ENCODE results near the gene CDK11B. TPM values are rescaled to one million over a fixed set of nuclear protein-coding genes. Genes with fewer than 3 reads are reported as not detected.
"Not testable (repeated sequence)": the region's sequence is repeated elsewhere in the genome, so short reads cannot be mapped to it uniquely, and the experiment has no call there.

Gene CDK11B
- total and polyA plus RNA-seq, 2 of the 8 experiments (the other 6 are each of a cell fraction or from before 2014, with no cell fraction given), result 11.1 to 31.9 TPM

- H4K20me1 ChIP-seq (replicated peaks in 1 of 2; ENCODE audit: control insufficient read depth in 1 of 2, insufficient read depth in 2 of 2, low read length in 2 of 2); H3K4ac ChIP-seq (replicated peaks; ENCODE audit: insufficient read length, low read depth, low read length); H4K5ac ChIP-seq (ENCODE audit: insufficient read length, low read depth, low read length); H3K79me1 ChIP-seq (ENCODE audit: low read depth, low read length); H3K9me3 ChIP-seq (ENCODE audit: insufficient read depth in 2 of 2, low read depth in 1 of 2, low read length in 1 of 2); H4K8ac ChIP-seq (ENCODE audit: extremely low read depth, insufficient read depth, low read length); H2BK120ac ChIP-seq (replicated peaks; ENCODE audit: low read depth, low read length); H3K79me2 ChIP-seq (ENCODE audit: control insufficient read depth in 1 of 2, insufficient read depth in 2 of 2, low read length in 2 of 2); H3K23me2 ChIP-seq (ENCODE audit: low read depth, low read length); H2AK5ac ChIP-seq (ENCODE audit: low read depth, low read length); DNase-seq (ENCODE audit: low read depth in 1 of 2, low spot score in 2 of 2); H2AFZ ChIP-seq (ENCODE audit: low read length); H3K9ac ChIP-seq (replicated peaks in 1 of 4; ENCODE audit: extremely low read depth in 1 of 4, low read depth in 3 of 4, low read length in 3 of 4); H4K91ac ChIP-seq (replicated peaks; ENCODE audit: insufficient read length, low read length); H3K4me1 ChIP-seq (replicated peaks in 1 of 4; ENCODE audit: control insufficient read depth in 3 of 4, insufficient read depth in 4 of 4, low read length in 3 of 4); H3K18ac ChIP-seq (ENCODE audit: extremely low read depth, low read length); H3K27me3 ChIP-seq (replicated peaks in 1 of 4; ENCODE audit: control insufficient read depth in 3 of 4, extremely low read depth in 1 of 4, insufficient read depth in 3 of 4, low read length in 3 of 4); POLR2A ChIA-PET (ENCODE audit: partially characterized antibody); H2BK5ac ChIP-seq (ENCODE audit: low read depth, low read length); H3K4me2 ChIP-seq (ENCODE audit: insufficient read depth in 1 of 2, low read depth in 2 of 2, low read length in 2 of 2); H3K27ac ChIP-seq (ENCODE audit: low read depth, low read length); H3K14ac ChIP-seq (ENCODE audit: insufficient read length); H2BK12ac ChIP-seq (ENCODE audit: low read depth, low read length); FAIRE-seq; H2BK20ac ChIP-seq (ENCODE audit: low read length); H3K23ac ChIP-seq (ENCODE audit: insufficient read length); CTCF ChIA-PET (ENCODE audit: partially characterized antibody); H3K4me3 ChIP-seq (ENCODE audit: extremely low read depth in 1 of 4, insufficient read depth in 2 of 4, low read depth in 3 of 4, low read length in 4 of 4); H2BK15ac ChIP-seq (ENCODE audit: low read length); H3K56ac ChIP-seq (replicated peaks; ENCODE audit: insufficient read length, low read depth, low read length): not testable (repeated sequence)
- WGBS, 2 experiments (ENCODE audit: extremely low coverage in 1 of 2, insufficient coverage in 1 of 2, insufficient read length in 1 of 2, insufficient replicate concordance in 2 of 2, low coverage in 1 of 2, low lambda C conversion rate in 2 of 2, missing lambda C conversion rate in 1 of 2), result 90% methylated on average over 12 of the region's 14 CpGs; no CpG with 5 or more reads in 1 of the 2 experiments
- H3K36me3 ChIP-seq (ENCODE audit: control insufficient read depth in 2 of 4, insufficient read depth in 4 of 4, low read length in 3 of 4), result peaks cover 0 to 15% (median 5%) of the 10 kb centered on the region in 4 experiments; a peak in 5 of 8 replicates
Measured at GRCh38 chr1:1637479-1637875, 21.3 kb downstream of the CDK11B start.
